OCI-LY3 (cell line): ENCODE measurements around the gene EML2.

Source experiments
- H2AFZ ChIP-seq: fragments of 200-600, 300-600 bp; shearing (Covaris generic); 2 replicates; pipeline ENCODE4 v1.6.0; 2014; ENCODE audit warnings: antibody characterized with exemption, low read depth, low read length
- H3K27ac ChIP-seq: fragments of 200-600, 300-600 bp; sonication (generic); 2 replicates; pipeline ENCODE4 v1.5.1; 2014; ENCODE audit warnings: mild to moderate bottlenecking, low read length, moderate library complexity, mixed read lengths
- H3K27me3 ChIP-seq: fragments of 200-600, 300-600 bp; sonication (generic); 2 replicates; pipeline ENCODE4 v1.6.1; 2014; ENCODE audit warnings: low read depth, low read length, mixed read lengths
- H3K36me3 ChIP-seq: fragments of 200-600, 300-600 bp; sonication (generic); replicated peaks from 2 replicates; pipeline ENCODE3; 2014; ENCODE audit warnings: low read depth, low read length, mixed read lengths
- H3K4me1 ChIP-seq: fragments of 300-600, 200-600 bp; sonication (generic); 2 replicates; pipeline ENCODE4 v1.6.1; 2014; ENCODE audit warnings: low read length, mixed read lengths
- H3K4me2 ChIP-seq: fragments of 200-600, 300-600 bp; sonication (generic); 2 replicates; pipeline ENCODE4 v1.6.1; 2014; ENCODE audit warnings: low read length, mixed read lengths
- H3K4me3 ChIP-seq: fragments of 300-600, 200-600 bp; sonication (generic); 2 replicates; pipeline ENCODE4 v1.5.1; 2014; ENCODE audit warnings: antibody characterized with exemption, mild to moderate bottlenecking, low read length, moderate library complexity
- H3K79me2 ChIP-seq: fragments of 300-600, 200-600 bp; shearing (Covaris generic); 2 replicates; pipeline ENCODE4 v1.6.1; 2014; ENCODE audit warnings: mild to moderate bottlenecking, low read length, mixed read lengths
- H3K9ac ChIP-seq: fragments of 300-600, 200-600 bp; shearing (Covaris generic); 2 replicates; pipeline ENCODE4 v1.6.0; 2014; ENCODE audit warnings: mild to moderate bottlenecking, low read length, moderate library complexity
- H3K9me3 ChIP-seq: fragments of 200-600, 300-600 bp; shearing (Covaris generic); 2 replicates; pipeline ENCODE4 v1.6.1; 2014; ENCODE audit warnings: low read length, mixed read lengths; ENCODE audit not compliant: insufficient read depth
- H4K20me1 ChIP-seq: fragments of 200-600, 300-600 bp; sonication (generic); 2 replicates; pipeline ENCODE4 v1.6.1; 2016; ENCODE audit warnings: low read length, mixed read lengths; ENCODE audit not compliant: insufficient read depth
- EZH2phosphoT487 ChIP-seq: fragments of 200-600 bp; shearing (Covaris generic); IDR thresholded peaks from 2 replicates; pipeline ENCODE4 v1.6.1; 2018; ENCODE audit warnings: antibody characterized with exemption, mixed run types, low read depth
- TF ChIP-seq, protein P1 (sequence below): fragments of 200-600, 300-600 bp; sonication (generic); IDR thresholded peaks from 2 replicates; pipeline ENCODE4 v1.5.1; 2014; ENCODE audit warnings: antibody characterized with exemption, low read length, low read depth

EML2 gene

DNA sequence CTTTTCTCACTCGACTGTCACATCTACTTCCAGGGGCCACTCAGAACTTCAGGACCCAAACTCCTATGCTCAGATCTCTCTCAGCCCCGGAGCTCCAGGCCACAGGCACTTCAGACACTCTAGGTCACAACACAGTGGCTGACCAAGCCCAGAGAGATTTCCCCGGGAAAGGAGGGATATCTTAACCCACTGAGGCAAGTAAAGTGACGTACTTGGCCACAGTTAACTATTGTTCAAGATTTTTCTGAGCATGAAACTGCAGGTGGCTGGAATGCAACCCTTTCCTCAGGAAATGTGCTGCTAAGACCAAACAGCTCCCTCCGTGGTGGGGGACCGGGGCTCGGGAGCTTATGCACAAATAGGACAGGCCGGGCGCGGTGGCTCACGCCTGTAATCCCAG lies 78.5 kb downstream of the EML2 start:
- TF ChIP-seq EZH2phosphoT487 = no peak
- TF ChIP-seq, protein P1, sequence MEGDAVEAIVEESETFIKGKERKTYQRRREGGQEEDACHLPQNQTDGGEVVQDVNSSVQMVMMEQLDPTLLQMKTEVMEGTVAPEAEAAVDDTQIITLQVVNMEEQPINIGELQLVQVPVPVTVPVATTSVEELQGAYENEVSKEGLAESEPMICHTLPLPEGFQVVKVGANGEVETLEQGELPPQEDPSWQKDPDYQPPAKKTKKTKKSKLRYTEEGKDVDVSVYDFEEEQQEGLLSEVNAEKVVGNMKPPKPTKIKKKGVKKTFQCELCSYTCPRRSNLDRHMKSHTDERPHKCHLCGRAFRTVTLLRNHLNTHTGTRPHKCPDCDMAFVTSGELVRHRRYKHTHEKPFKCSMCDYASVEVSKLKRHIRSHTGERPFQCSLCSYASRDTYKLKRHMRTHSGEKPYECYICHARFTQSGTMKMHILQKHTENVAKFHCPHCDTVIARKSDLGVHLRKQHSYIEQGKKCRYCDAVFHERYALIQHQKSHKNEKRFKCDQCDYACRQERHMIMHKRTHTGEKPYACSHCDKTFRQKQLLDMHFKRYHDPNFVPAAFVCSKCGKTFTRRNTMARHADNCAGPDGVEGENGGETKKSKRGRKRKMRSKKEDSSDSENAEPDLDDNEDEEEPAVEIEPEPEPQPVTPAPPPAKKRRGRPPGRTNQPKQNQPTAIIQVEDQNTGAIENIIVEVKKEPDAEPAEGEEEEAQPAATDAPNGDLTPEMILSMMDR = no peak
- no peak overlapping the region for H3K4me3 ChIP-seq
- no peaks in the 10 kb centered on the region for H3K9me3 ChIP-seq
- no peak overlapping the region for H2AFZ ChIP-seq
- 0 out of 2 replicates have a peak, but pooled peaks cover 5% of the 10 kb centered on the region for H4K20me1 ChIP-seq
- H3K4me2 ChIP-seq = no peak overlapping the region
- no peak overlapping the region for H3K9ac ChIP-seq
- no peaks in the 10 kb centered on the region for H3K79me2 ChIP-seq
- no peak overlapping the region for H3K27ac ChIP-seq
- no peaks in the 10 kb centered on the region for H3K27me3 ChIP-seq
- peaks cover 5% of the 10 kb centered on the region; the same call in 1 of the 2 replicates for H3K4me1 ChIP-seq
- no peaks in the 10 kb centered on the region for H3K36me3 ChIP-seq

DNA sequence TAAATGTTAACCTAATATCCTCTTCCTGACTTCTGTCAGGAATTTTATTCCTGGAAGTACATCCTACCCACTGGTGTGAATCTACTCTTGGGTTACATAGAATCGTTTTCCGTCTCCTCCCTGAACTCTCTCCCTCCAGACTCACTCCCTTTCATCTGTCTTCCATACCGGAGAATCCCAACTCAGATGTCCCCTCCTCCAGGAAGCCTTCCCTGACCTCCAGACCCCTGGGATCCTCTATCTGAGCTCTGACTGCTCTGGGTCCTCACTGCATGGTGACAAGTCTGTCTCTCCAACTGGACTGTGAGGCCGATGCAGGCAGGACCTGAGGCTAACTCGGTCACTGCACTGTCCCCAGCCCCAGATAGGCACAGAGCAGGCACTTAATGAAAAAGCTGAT lies 79.2 kb downstream of the EML2 start:
- no peaks in the 10 kb centered on the region for H3K79me2 ChIP-seq
- no peak overlapping the region for H3K9ac ChIP-seq
- 0 out of 2 replicates have a peak, but pooled peaks cover 5% of the 10 kb centered on the region for H4K20me1 ChIP-seq

More for the DNA sequence above, 79.2 kb downstream of the EML2 start:
- no peak overlapping the region for H2AFZ ChIP-seq
- no peaks in the 10 kb centered on the region for H3K36me3 ChIP-seq
- H3K4me1 ChIP-seq = peaks cover 5% of the 10 kb centered on the region; the same call in 1 of the 2 replicates
- H3K27ac ChIP-seq = no peak overlapping the region
- H3K9me3 ChIP-seq = no peaks in the 10 kb centered on the region
- H3K4me3 ChIP-seq = no peak overlapping the region
- TF ChIP-seq, protein P1 = no peak
- TF ChIP-seq EZH2phosphoT487 = no peak
- no peaks in the 10 kb centered on the region for H3K27me3 ChIP-seq
- H3K4me2 ChIP-seq = no peak overlapping the region
